ENCODE data around the gene MXRA8. TPM values are rescaled to one million over a fixed set of nuclear protein-coding genes. Genes with fewer than 3 reads are reported as not detected.

The MXRA8 gene
- polyA plus RNA-seq, 1 donor, result 346 TPM

DNA sequence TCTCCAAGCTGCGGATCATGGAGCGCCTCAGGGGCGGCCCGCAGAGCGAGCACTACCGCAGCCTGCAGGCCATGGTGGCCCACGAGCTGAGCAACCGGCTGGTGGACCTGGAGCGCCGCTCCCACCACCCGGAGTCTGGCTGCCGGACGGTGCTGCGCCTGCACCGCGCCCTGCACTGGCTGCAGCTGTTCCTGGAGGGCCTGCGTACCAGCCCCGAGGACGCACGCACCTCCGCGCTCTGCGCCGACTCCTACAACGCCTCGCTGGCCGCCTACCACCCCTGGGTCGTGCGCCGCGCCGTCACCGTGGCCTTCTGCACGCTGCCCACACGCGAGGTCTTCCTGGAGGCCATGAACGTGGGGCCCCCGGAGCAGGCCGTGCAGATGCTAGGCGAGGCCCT is 31.1 kb downstream of the MXRA8 start:
- H3K4me3 ChIP-seq (ENCODE audit: low read length), result no peak overlapping the region

DNA sequence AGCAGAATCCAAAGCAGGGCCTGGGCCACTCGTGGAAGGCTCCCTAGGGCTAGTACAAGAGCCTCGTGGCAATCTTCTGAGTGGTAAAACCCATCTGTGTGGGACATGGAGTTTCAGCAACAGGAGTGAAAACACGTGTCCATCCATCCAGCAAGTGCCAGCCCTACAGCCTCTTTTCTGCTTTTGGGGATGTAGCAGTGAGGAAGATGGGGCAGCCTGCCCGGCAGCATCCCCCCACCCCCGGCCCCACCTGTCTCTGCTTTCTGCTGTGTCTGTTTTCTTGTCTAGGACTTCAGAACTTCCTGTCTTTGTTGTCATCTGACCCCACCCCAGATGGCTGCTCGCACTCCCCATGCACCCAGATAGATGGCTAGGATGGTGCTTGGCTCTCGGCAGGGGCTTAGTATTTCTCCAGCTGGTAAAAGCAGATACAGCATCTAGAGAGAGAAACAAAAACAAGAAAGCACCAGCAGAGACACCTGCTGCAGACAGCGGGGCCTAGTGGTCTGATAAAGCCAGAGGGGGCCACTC is 32.2 kb downstream of the MXRA8 start:
- DNase-seq, result no peak
- peak overlapping the region; percentile 79 for H3K4me3 ChIP-seq (ENCODE audit: low read length)
- H3K4me1 ChIP-seq (ENCODE audit: control insufficient read depth, insufficient read depth, low read length), result peaks cover 30% of the 10 kb centered on the region
- H3K36me3 ChIP-seq (ENCODE audit: control insufficient read depth, insufficient read depth, low read length), result peaks cover 34% of the 10 kb centered on the region
- no peak overlapping the region for H3K27ac ChIP-seq (ENCODE audit: low read length)
- H3K9me3 ChIP-seq (ENCODE audit: control insufficient read depth, low read depth, low read length), result peaks cover 10% of the 10 kb centered on the region
- H3K27me3 ChIP-seq (ENCODE audit: control insufficient read depth, insufficient read depth, low read length), result no peaks in the 10 kb centered on the region
- WGBS (ENCODE audit: insufficient coverage, low lambda C conversion rate), result no CpG with 5 or more reads among the region's 8 CpGs

More for the DNA sequence above, 31.1 kb downstream of the MXRA8 start:
- peaks cover 10% of the 10 kb centered on the region for H3K9me3 ChIP-seq (ENCODE audit: control insufficient read depth, low read depth, low read length)
- peaks cover 32% of the 10 kb centered on the region for H3K4me1 ChIP-seq (ENCODE audit: control insufficient read depth, insufficient read depth, low read length)
- H3K27ac ChIP-seq (ENCODE audit: low read length), result no peak overlapping the region
- H3K27me3 ChIP-seq (ENCODE audit: control insufficient read depth, insufficient read depth, low read length), result no peaks in the 10 kb centered on the region
- DNase-seq, result no peak
- 100% methylated on average over 3 of the region's 40 CpGs for WGBS (ENCODE audit: insufficient coverage, low lambda C conversion rate)
- H3K36me3 ChIP-seq (ENCODE audit: control insufficient read depth, insufficient read depth, low read length), result peaks cover 24% of the 10 kb centered on the region

DNA sequence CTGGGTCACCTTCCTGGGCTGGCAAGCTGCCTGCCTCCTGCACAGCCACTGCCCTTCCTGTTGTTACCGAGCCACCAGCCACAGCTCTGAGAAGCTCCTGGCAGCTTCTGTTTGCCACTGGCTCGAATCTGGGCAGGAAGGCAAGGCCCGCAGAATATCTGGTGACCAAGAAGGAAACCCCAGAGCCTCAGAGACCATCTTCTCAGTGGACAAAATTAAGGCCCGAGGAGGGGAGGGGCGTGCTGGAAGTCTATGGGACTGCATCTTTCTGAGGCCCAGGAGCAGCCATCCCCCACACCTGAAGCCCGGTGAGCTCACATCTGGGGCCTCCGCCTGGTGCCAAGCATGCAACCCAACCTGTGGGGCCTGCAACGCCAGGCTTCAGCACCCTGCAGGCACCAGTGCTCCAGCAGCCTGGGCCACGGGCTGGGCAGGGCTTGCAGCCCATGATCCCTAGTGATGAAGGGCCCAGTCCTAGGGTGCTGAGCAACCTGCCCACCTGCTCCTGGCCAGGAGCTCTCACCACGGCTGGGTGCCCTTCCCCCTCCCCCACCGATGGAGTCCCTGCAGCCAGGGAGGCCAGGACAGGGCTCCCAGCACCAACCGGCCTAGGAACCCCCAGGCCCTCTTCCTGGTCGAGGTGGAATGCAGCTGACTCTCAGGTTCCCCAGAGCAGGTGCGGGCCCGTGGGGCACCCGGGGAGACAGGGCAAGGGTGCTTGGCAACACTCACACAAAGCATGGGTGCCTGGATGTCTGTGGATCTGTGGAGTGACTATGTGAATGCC is 32.9 kb downstream of the MXRA8 start:
- H3K27ac ChIP-seq (ENCODE audit: low read length), result peak overlapping the region; percentile 69
- no peaks in the 10 kb centered on the region for H3K27me3 ChIP-seq (ENCODE audit: control insufficient read depth, insufficient read depth, low read length)
- peak overlapping the region; percentile 79 for H3K4me3 ChIP-seq (ENCODE audit: low read length)
- H3K36me3 ChIP-seq (ENCODE audit: control insufficient read depth, insufficient read depth, low read length), result peaks cover 41% of the 10 kb centered on the region
- no CpG with 5 or more reads among the region's 16 CpGs for WGBS (ENCODE audit: insufficient coverage, low lambda C conversion rate)
- peaks cover 4% of the 10 kb centered on the region for H3K9me3 ChIP-seq (ENCODE audit: control insufficient read depth, low read depth, low read length)
- peaks cover 23% of the 10 kb centered on the region for H3K4me1 ChIP-seq (ENCODE audit: control insufficient read depth, insufficient read depth, low read length)
- no peak for DNase-seq

DNA sequence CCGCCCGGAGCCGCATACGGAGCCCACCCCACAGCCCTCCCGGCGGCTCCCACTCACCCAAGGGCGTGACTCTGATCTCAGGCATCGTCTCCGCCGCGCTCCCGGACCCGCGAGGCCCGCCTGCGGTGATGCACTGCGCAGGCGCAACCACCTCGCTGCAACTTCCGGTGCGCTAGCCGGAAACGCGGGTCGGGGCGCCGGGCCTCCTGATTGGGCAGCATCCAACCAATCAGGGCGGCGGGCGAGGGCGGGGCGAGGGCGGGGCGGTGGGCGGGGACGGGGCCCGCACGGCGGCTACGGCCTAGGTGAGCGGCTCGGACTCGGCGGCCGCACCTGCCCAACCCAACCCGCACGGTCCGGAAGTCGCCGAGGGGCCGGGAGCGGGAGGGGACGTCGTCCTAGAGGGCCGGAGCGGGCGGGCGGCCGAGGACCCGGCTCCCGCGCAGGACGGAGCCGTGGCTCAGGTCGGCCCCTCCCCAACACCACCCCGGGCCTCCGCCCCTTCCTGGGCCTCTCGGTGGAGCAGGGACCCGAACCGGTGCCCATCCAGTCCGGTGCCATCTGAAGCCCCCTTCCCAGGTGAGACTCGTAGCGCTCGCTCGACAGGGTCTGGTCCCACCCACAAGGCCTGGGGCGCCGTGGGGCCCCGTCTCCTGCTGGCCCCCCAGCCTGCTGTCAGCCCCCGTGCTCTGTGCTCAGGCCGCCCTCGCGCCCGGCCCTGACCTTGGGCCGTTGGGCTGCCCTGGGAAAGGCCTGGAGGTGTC is 33.6 kb downstream of the MXRA8 start, which contains the start of the genes CPTP and INTS11:
TSS of gene CPTP (plus strand) at position 279 of the 764 bp plus-strand sequence. CDS start 2,109 bp downstream, outside the sequence.
TSS of gene INTS11 (minus strand) at position 137 of the 764 bp plus-strand sequence. CDS start at position 85, 52 bp downstream.
- peak; percentile 92 to 94 for DNase-seq
- H3K4me1 ChIP-seq (ENCODE audit: control insufficient read depth, insufficient read depth, low read length), result peaks cover 17% of the 10 kb centered on the region

DNA sequence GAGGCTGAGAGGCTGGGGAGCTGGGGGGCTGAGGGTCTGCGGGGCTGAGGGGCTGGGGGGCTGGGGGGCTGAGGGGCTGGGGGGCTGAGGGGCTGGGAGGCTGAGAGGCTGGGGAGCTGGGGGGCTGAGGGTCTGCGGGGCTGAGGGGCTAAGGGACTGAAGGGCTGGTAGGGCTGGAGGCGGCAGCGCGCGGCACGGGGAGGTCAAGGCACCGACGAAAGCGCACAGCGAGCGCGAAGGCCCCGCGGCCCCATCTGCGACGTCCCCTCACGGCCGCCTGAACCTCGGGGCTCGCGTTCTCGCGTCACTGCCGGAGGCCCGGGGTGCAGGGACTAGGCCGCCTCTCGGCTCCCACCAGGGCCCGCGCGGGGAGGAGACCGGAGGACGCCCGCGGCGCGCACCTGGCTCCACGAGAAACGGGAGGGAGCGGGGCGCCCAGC is 34.3 kb downstream of the MXRA8 start:
- Histone ChIP-seq H3K4me1 (ENCODE audit: control insufficient read depth, insufficient read depth, low read length) (peaks cover 17% of the 10 kb centered on the region), H3K9me3 (ENCODE audit: control insufficient read depth, low read depth, low read length) (no peaks in the 10 kb centered on the region), H3K27me3 (ENCODE audit: control insufficient read depth, insufficient read depth, low read length) (no peaks in the 10 kb centered on the region), H3K4me3 (ENCODE audit: low read length) (peak overlapping the region; percentile 64), H3K36me3 (ENCODE audit: control insufficient read depth, insufficient read depth, low read length) (peaks cover 54% of the 10 kb centered on the region), H3K27ac (ENCODE audit: low read length) (peak overlapping the region; percentile 53)
- no CpG with 5 or more reads among the region's 41 CpGs for WGBS (ENCODE audit: insufficient coverage, low lambda C conversion rate)
- DNase-seq, result no peak

More for the DNA sequence above, 33.6 kb downstream of the MXRA8 start, which contains the start of the genes CPTP and INTS11:
- no CpG with 5 or more reads among the region's 84 CpGs for WGBS (ENCODE audit: insufficient coverage, low lambda C conversion rate)
- Histone ChIP-seq H3K27ac (ENCODE audit: low read length) (peak within 1 kb of the TSS; percentile 69), H3K36me3 (ENCODE audit: control insufficient read depth, insufficient read depth, low read length) (peaks cover 48% of the 10 kb centered on the region), H3K4me3 (ENCODE audit: low read length) (peak within 1 kb of the TSS; percentile 79), H3K9me3 (ENCODE audit: control insufficient read depth, low read depth, low read length) (no peaks in the 10 kb centered on the region), H3K27me3 (ENCODE audit: control insufficient read depth, insufficient read depth, low read length) (no peaks in the 10 kb centered on the region)

DNA sequence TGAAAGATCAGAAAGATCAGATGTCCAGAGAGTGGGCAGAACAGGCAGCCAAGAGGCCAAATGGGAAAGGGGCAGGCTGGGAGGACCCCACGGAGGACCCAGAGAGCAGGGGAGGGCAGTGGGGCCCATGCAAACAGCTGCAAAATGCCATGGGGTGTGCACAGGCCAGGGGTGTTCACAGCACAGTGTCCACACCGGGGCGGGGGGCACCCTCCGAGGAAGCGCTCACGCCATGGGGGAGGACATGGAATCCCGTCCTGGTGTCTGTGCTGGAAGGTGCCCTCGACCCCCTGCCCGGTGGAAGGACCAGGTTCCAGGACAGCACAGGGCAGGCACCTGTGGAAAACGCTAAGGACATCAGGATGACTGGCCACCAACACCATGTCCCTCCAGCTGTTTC is 35.4 kb downstream of the MXRA8 start:
- peaks cover 53% of the 10 kb centered on the region for H3K36me3 ChIP-seq (ENCODE audit: control insufficient read depth, insufficient read depth, low read length)
- DNase-seq, result no peak
- no peaks in the 10 kb centered on the region for H3K9me3 ChIP-seq (ENCODE audit: control insufficient read depth, low read depth, low read length)
- no peak overlapping the region for H3K4me3 ChIP-seq (ENCODE audit: low read length)
- H3K27me3 ChIP-seq (ENCODE audit: control insufficient read depth, insufficient read depth, low read length), result no peaks in the 10 kb centered on the region
- H3K27ac ChIP-seq (ENCODE audit: low read length), result no peak overlapping the region
- WGBS (ENCODE audit: insufficient coverage, low lambda C conversion rate), result no CpG with 5 or more reads among the region's 10 CpGs
- peaks cover 17% of the 10 kb centered on the region for H3K4me1 ChIP-seq (ENCODE audit: control insufficient read depth, insufficient read depth, low read length)

DNA sequence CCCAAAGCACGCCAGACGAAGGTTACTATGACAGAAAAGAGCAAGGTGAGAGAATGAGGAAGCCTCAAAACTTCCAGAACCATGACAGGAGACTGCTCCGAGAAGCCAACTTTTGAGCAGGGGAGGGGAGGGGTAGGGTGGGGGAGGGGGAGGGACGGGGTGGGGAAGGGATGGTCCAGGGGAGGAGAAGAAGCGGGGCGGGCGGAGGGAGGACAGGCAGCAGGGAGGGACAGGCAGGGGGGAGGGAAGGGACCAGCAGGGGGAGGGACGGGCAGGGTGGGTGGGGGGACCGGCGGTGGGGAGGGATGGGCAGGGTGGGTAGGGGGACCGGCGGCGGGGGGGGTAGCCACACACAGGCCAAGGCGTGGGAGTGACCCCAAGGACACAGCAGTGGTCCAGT is 35.9 kb downstream of the MXRA8 start:
- WGBS (ENCODE audit: insufficient coverage, low lambda C conversion rate), result no CpG with 5 or more reads among the region's 14 CpGs
- H3K36me3 ChIP-seq (ENCODE audit: control insufficient read depth, insufficient read depth, low read length), result peaks cover 50% of the 10 kb centered on the region
- no peaks in the 10 kb centered on the region for H3K27me3 ChIP-seq (ENCODE audit: control insufficient read depth, insufficient read depth, low read length)
- no peak overlapping the region for H3K4me3 ChIP-seq (ENCODE audit: low read length)
- no peaks in the 10 kb centered on the region for H3K9me3 ChIP-seq (ENCODE audit: control insufficient read depth, low read depth, low read length)
- no peak for DNase-seq
- peaks cover 17% of the 10 kb centered on the region for H3K4me1 ChIP-seq (ENCODE audit: control insufficient read depth, insufficient read depth, low read length)
- no peak overlapping the region for H3K27ac ChIP-seq (ENCODE audit: low read length)

DNA sequence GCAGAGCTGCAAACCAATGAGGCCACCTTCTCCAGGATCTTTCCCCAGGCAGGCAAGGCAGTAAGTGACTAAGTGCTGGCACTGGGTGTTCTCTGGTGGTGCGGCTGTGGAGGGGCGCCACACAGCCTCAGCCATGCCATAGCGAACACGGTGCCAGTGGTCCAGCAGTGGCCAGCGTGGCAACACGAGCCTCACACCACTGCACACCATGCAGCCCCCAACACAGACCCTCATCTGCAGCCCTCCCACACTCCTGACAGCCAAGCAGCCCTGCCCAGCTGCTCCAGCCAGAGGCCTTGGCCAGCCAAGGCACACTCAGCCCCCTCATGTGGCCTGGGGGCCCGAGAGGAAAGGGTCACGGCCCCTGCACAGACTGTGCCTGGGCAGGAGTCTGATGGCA is 36.9 kb downstream of the MXRA8 start:
- Histone ChIP-seq H3K4me3 (ENCODE audit: low read length) (no peak overlapping the region), H3K4me1 (ENCODE audit: control insufficient read depth, insufficient read depth, low read length) (peaks cover 16% of the 10 kb centered on the region), H3K27me3 (ENCODE audit: control insufficient read depth, insufficient read depth, low read length) (no peaks in the 10 kb centered on the region), H3K9me3 (ENCODE audit: control insufficient read depth, low read depth, low read length) (no peaks in the 10 kb centered on the region), H3K27ac (ENCODE audit: low read length) (no peak overlapping the region), H3K36me3 (ENCODE audit: control insufficient read depth, insufficient read depth, low read length) (peaks cover 46% of the 10 kb centered on the region)
- no CpG with 5 or more reads among the region's 8 CpGs for WGBS (ENCODE audit: insufficient coverage, low lambda C conversion rate)
- DNase-seq, result no peak

DNA sequence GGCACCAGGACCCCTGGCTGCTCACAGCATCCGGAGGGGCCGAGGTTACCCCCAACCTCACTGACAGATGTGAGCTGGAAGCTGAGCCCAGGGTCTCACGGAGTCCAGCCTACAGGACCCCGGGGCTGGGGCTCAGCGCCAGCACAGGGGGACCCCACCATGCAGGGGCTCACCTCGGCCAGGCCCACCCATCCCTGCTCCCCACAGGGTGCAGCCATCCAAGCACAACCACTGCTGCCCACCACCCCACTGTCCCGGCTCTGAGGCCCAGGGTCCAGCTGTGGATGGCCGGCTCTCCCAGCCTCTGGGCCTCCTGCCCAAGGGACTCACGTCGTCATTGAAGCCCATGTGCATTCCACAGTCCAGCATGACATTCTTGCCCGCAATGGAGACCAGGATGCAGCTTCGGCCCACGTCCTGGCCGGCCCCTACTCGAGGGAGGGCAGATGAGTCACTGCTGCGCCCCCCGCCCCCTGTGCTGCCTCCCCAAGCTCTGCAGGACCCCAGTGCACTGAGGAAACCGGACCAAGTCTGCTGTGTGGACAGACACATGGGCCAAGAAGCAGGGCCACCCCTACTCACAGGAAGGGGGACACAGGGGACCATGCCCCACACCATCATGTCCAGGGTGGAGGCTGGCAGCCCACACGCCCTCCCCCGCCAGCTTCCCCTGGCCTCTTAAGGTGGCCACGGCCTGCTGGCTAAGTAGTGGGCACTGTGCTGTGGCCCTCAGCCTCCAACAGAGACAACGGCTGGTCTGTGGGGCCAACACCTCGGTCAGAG is 37.5 kb downstream of the MXRA8 start:
- H3K27ac ChIP-seq (ENCODE audit: low read length), result no peak overlapping the region
- no peak for DNase-seq
- H3K9me3 ChIP-seq (ENCODE audit: control insufficient read depth, low read depth, low read length), result no peaks in the 10 kb centered on the region
- peaks cover 10% of the 10 kb centered on the region for H3K4me1 ChIP-seq (ENCODE audit: control insufficient read depth, insufficient read depth, low read length)
- no peak overlapping the region for H3K4me3 ChIP-seq (ENCODE audit: low read length)
- peaks cover 44% of the 10 kb centered on the region for H3K36me3 ChIP-seq (ENCODE audit: control insufficient read depth, insufficient read depth, low read length)
- WGBS (ENCODE audit: insufficient coverage, low lambda C conversion rate), result no CpG with 5 or more reads among the region's 23 CpGs
- H3K27me3 ChIP-seq (ENCODE audit: control insufficient read depth, insufficient read depth, low read length), result no peaks in the 10 kb centered on the region

DNA sequence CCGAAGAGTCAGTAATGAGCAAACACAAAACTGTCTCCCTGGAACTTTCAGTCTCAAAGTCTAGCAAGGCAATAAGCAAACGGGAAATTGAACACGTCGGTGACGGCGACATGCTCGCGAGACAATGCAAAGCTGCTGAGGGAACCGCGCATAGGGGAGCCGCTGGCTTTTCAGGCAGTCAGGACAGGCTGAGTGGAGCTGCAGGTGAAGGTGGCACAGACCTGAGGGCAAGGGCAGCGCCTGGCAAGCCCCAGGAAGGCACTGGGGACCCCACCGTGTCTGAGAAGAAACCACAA is 38.8 kb downstream of the MXRA8 start:
- Histone ChIP-seq H3K9me3 (ENCODE audit: control insufficient read depth, low read depth, low read length) (no peaks in the 10 kb centered on the region), H3K27ac (ENCODE audit: low read length) (no peak overlapping the region), H3K4me1 (ENCODE audit: control insufficient read depth, insufficient read depth, low read length) (peaks cover 3% of the 10 kb centered on the region), H3K36me3 (ENCODE audit: control insufficient read depth, insufficient read depth, low read length) (peaks cover 51% of the 10 kb centered on the region), H3K27me3 (ENCODE audit: control insufficient read depth, insufficient read depth, low read length) (no peaks in the 10 kb centered on the region), H3K4me3 (ENCODE audit: low read length) (no peak overlapping the region)
- WGBS (ENCODE audit: insufficient coverage, low lambda C conversion rate), result no CpG with 5 or more reads among the region's 13 CpGs
- no peak for DNase-seq
